PC-9 (cell line): ENCODE measurements around the gene PLOD3.

Source experiments
- EZH2 ChIP-seq: fragments of 200-600 bp; sonication (generic); IDR thresholded peaks from 2 replicates; pipeline ENCODE4 v1.8.0; 2017; ENCODE audit warnings: antibody characterized with exemption, low read depth
- TF ChIP-seq, protein P1 (sequence below): fragments of 200-600 bp; sonication (generic); conservative IDR thresholded peaks from 2 replicates; pipeline ENCODE4 v1.6.1; 2017; ENCODE audit warnings: mixed run types, antibody characterized with exemption, mild to moderate bottlenecking, moderate library complexity

GRCh38 chr7:101161692-101162471 lies 55.5 kb downstream of the PLOD3 start:
- TF ChIP-seq, protein P1, sequence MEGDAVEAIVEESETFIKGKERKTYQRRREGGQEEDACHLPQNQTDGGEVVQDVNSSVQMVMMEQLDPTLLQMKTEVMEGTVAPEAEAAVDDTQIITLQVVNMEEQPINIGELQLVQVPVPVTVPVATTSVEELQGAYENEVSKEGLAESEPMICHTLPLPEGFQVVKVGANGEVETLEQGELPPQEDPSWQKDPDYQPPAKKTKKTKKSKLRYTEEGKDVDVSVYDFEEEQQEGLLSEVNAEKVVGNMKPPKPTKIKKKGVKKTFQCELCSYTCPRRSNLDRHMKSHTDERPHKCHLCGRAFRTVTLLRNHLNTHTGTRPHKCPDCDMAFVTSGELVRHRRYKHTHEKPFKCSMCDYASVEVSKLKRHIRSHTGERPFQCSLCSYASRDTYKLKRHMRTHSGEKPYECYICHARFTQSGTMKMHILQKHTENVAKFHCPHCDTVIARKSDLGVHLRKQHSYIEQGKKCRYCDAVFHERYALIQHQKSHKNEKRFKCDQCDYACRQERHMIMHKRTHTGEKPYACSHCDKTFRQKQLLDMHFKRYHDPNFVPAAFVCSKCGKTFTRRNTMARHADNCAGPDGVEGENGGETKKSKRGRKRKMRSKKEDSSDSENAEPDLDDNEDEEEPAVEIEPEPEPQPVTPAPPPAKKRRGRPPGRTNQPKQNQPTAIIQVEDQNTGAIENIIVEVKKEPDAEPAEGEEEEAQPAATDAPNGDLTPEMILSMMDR, result no peak
- no peak for TF ChIP-seq EZH2
